Neural cell (in vitro differentiated cells): ENCODE measurements around the gene SEPTIN1.

ENCODE experiments used
- EZH2 ChIP-seq: fragments of 200-600, 300-800 bp; shearing (Covaris generic), sonication (generic); IDR thresholded peaks from 2 replicates; pipeline ENCODE4 v1.6.1; 2014; ENCODE audit warnings: antibody characterized with exemption, low read length, borderline replicate concordance, mild to moderate bottlenecking; ENCODE audit not compliant: insufficient read depth, poor library complexity, severe bottlenecking
- SMC3 ChIP-seq: fragments of 450-650 bp; conservative IDR thresholded peaks from 2 replicates; pipeline ENCODE4 v1.6.1; 2014; ENCODE audit warnings: antibody characterized with exemption, mild to moderate bottlenecking, moderate library complexity; ENCODE audit not compliant: poor library complexity
- TF ChIP-seq, protein P1 (sequence below): fragments of 450-650 bp; IDR thresholded peaks from 2 replicates; pipeline ENCODE4 v1.5.1; 2014; ENCODE audit warnings: antibody characterized with exemption, mild to moderate bottlenecking, moderate library complexity; ENCODE audit not compliant: poor library complexity, severe bottlenecking

DNA sequence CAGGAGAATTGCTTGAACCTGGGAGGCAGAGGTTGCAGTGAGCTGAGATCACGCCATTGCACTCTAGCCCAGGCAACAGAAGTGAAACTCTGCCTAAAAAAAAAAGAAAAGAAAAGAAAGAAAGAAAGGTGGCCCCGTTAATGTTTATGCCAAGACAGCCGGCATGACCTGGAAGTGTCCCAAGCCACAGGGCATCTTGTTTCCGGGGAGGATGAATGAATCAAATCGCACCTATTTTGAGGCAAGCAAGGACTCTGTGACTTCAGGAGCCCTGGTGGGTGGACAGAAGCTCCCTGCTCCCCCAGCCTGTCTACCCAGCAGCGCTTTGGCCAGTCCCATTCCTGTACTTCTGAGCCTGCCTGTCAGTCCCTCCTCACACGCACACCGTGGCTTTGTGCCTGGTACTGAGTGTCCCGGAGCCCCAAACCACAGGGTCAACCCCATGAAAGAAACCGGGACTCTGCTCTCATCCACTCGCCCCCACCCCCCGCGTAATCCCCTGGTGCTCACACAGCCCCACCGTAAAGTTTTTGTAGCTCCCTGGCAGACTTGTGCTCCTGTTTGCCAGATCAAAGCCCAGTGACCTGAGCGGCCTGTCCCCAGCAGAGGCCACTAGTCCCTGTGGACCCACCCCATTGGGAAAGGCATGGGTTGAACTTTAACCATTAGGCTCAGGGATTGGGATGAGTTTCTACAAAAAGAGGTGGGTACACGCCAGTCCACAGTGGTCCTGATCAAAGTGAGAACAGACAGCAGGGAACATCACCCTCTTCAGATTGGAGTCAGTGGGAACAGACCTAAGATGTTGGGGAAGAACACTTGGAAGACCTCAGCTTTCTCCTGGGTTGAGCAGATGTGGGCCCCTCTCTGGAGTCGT, 46.5 kb downstream of the SEPTIN1 start:
- no peak for TF ChIP-seq SMC3
- TF ChIP-seq, protein P1, sequence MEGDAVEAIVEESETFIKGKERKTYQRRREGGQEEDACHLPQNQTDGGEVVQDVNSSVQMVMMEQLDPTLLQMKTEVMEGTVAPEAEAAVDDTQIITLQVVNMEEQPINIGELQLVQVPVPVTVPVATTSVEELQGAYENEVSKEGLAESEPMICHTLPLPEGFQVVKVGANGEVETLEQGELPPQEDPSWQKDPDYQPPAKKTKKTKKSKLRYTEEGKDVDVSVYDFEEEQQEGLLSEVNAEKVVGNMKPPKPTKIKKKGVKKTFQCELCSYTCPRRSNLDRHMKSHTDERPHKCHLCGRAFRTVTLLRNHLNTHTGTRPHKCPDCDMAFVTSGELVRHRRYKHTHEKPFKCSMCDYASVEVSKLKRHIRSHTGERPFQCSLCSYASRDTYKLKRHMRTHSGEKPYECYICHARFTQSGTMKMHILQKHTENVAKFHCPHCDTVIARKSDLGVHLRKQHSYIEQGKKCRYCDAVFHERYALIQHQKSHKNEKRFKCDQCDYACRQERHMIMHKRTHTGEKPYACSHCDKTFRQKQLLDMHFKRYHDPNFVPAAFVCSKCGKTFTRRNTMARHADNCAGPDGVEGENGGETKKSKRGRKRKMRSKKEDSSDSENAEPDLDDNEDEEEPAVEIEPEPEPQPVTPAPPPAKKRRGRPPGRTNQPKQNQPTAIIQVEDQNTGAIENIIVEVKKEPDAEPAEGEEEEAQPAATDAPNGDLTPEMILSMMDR: no peak
- no peak for TF ChIP-seq EZH2
